Nephron progenitor cell (in vitro differentiated cells): ENCODE results near the gene MLYCD.
A peak's percentile ranks its signal among the peaks of the same experiment; 100 is the strongest.

Source experiments
- DNase-seq: peaks from one replicate; pipeline ENCODE4 v3.0.0; 2021
- H3K27ac Mint-ChIP-seq: 2 replicates; pipeline ENCODE4 v1.8.0; 2021; ENCODE audit warnings: mild to moderate bottlenecking, moderate library complexity, mixed read lengths
- H3K27me3 Mint-ChIP-seq: 2 replicates; pipeline ENCODE4 v1.8.0; 2021; ENCODE audit warnings: mild to moderate bottlenecking, low read depth, mixed read lengths; ENCODE audit not compliant: poor library complexity
- H3K36me3 Mint-ChIP-seq: 2 replicates; pipeline ENCODE4 v1.8.0; 2021; ENCODE audit warnings: low read depth, mixed read lengths
- H3K4me1 Mint-ChIP-seq: 2 replicates; pipeline ENCODE4 v1.8.0; 2021; ENCODE audit warnings: mixed read lengths
- H3K4me3 Mint-ChIP-seq: 2 replicates; pipeline ENCODE4 v1.8.0; 2021; ENCODE audit warnings: mild to moderate bottlenecking, moderate library complexity, mixed read lengths
- H3K9me3 Mint-ChIP-seq: 2 replicates; pipeline ENCODE4 v1.8.0; 2021; ENCODE audit warnings: mild to moderate bottlenecking, moderate library complexity, mixed read lengths
- CTCF ChIP-seq: fragments of 200-600 bp; sonication (generic); IDR thresholded peaks from 2 replicates; pipeline ENCODE4 v1.5.0; 2021; ENCODE audit warnings: antibody characterized with exemption

MLYCD gene

DNA sequence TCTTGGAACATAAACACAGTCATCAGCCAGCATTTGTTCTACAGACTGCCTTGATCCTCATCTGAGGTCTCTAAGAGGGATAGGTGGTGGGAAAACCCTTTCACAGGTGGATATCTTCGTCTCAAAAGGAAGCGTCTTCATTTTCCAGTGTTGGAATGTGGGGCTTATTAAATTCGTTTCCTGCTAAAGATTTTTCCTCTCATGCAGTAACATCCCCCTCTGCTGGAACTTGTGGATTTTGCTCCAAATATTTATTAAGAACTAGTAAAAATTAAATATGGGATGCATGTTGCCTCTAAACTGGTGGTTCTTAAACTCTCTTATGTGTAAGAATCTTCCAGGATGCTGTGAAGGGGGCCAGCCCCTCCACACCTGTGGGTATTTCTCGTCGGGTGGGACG lies 20.1 kb upstream of the MLYCD start:
- no peak for DNase-seq
- Mint-ChIP-seq H3K36me3 (peaks cover 6% of the 10 kb centered on the region), H3K4me3 (no peak overlapping the region), H3K27me3 (peaks cover 10% of the 10 kb centered on the region), H3K4me1 (peaks cover 19% of the 10 kb centered on the region), H3K27ac (no peak overlapping the region), H3K9me3 (peaks cover 14% of the 10 kb centered on the region)
- peak; percentile 30 for TF ChIP-seq CTCF

DNA sequence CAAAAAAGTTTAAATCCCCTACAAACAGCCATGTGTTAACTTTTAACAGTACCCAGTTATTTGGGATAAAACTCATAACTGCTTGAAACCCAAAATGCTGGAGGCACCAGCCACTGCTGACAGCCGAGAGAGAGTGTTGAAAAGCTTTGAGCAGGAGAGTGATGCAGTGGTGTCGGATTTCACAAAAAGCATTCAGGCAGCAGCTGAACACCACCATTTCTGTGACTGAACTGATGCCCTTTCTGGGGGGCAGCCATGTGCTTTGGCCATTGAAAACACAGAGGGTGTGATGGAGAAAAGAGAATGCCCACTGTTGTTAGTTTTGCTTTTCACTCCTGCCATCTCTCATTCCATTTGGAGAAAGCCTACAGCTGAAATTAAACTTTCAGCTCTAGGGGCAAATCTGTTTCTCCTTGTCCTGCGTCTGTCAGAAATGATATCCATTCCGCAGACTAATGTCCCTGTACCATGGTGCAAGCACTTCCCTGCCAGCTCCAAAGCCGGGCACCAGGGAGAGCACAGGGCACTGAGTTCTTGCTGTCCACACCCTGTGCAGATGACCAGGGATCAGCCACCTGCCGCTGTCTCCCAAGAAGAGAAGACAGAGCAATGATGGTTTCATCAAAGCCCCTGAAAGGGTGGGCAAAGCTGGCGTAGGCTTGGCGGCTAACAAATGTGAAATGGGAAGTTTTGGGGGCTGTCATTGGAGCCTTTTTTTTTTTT lies 16.6 kb upstream of the MLYCD start:
- TF ChIP-seq CTCF = no peak
- Mint-ChIP-seq H3K27ac (no peak overlapping the region), H3K9me3 (peaks cover 11% of the 10 kb centered on the region), H3K4me1 (peaks cover 32% of the 10 kb centered on the region), H3K27me3 (peaks cover 10% of the 10 kb centered on the region), H3K36me3 (peaks cover 4% of the 10 kb centered on the region), H3K4me3 (no peak overlapping the region)
- DNase-seq = no peak

DNA sequence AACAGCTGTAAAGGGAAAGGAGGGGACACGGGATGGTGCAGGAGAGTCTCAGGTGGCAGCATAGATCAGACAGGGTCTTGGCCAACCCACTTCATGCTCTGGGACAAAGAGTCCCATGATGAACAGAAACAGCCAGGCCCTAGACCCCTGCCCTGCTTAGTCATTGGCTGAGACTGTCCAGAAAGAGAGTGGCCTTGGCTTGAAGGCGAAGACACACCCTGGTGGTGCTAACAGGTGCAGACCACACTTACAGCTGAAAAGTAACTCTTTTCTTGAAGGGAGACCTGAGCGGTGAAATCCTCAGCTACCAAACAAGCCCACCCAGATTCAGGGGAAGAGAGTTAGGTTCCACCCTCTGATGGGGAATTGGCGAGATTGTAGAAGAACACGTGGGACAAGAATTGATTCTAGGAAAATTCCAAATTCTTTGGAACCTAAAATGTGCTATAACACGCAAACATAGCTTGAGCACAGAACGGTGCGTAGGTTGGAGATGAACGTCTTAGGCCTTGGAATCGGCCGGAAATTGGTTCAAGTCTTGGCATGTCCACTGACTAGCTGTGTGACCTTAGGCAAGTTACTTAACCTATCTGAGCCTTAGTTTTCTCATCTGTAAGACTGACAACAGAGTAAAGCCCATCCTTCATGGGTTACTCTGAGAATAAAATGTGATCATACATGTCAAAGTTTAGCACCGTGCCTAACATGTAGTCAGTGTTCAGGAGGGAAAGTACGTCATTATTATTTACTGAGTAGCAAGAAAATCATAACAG lies 12.5 kb upstream of the MLYCD start:
- H3K4me1 Mint-ChIP-seq = peaks cover 40% of the 10 kb centered on the region
- TF ChIP-seq CTCF = no peak
- H3K27me3 Mint-ChIP-seq = peaks cover 7% of the 10 kb centered on the region
- no peak overlapping the region for H3K27ac Mint-ChIP-seq
- peaks cover 22% of the 10 kb centered on the region for H3K9me3 Mint-ChIP-seq
- H3K36me3 Mint-ChIP-seq = peaks cover under 1% of the 10 kb centered on the region
- H3K4me3 Mint-ChIP-seq = no peak overlapping the region
- no peak for DNase-seq

DNA sequence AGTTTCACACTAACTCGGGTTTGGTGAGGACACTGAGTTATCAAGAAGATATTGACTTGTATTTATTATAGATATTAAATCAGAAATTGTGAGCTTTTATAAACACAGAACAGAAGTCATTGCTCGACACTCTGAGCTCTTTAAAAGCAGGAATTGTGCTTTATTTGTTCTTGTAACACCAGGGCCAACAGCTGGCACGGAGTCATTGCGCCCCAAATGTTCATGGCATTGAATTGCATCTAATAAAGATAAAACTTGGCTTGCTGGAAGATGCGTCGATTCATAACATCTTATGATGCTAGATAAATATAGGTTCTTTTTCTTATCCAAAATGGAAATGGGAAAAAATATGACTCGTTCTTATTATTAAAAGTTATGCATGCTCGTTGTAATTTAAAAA lies 11.8 kb upstream of the MLYCD start:
- no peak for DNase-seq
- Mint-ChIP-seq H3K36me3 (peaks cover 4% of the 10 kb centered on the region), H3K4me3 (no peak overlapping the region), H3K27me3 (peaks cover 3% of the 10 kb centered on the region), H3K9me3 (peaks cover 23% of the 10 kb centered on the region), H3K4me1 (peaks cover 35% of the 10 kb centered on the region), H3K27ac (no peak overlapping the region)
- peak; percentile 40 for TF ChIP-seq CTCF

DNA sequence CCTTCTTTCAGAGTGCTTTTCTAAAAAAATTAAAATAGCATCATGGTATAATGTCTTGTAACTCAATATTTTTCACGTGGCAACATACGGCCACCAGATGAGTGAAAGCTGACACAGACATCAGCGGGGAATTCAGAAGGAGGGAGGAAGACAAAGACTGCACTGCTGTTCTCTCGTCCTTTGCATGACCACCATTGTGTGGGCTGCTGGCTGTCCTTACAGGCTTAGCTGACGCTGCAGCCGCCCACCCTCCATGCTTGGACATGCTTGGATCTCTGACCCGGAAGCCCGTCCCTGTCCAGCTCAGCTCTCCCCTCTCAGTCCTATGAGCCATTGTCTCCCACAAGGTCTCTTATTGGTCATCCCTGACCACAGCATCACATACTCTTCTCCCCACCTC lies 11.4 kb upstream of the MLYCD start:
- Mint-ChIP-seq H3K27me3 (peaks cover 3% of the 10 kb centered on the region), H3K4me3 (no peak overlapping the region), H3K4me1 (peaks cover 30% of the 10 kb centered on the region), H3K9me3 (peaks cover 26% of the 10 kb centered on the region), H3K36me3 (peaks cover 4% of the 10 kb centered on the region), H3K27ac (peak overlapping the region; percentile 70)
- no peak for DNase-seq
- TF ChIP-seq CTCF = no peak
